GM12878 (cell line): ENCODE results near the gene KLF7. TPM values are rescaled to one million over a fixed set of nuclear protein-coding genes. Genes with fewer than 3 reads are reported as not detected.

ENCODE experiments used
- ATAC-seq: fragments of 200-7000 bp; cut with Tn5 transposase; 3 replicates; pipeline ENCODE4 v1.9.1; 2020; ENCODE audit warnings: mild to moderate bottlenecking, moderate library complexity
- BruUV-seq: library from RNA; stranded (reverse); fragments of 400-500 nt; replicated peaks from 2 replicates; lab custom pipeline; 2021; lab: Mats Ljungman, UMichigan
- CTCF ChIA-PET: fragments of 300-600 bp; sonication (Branson Sonifier 250); formaldehyde crosslinking; extraction: SDS; loops from one replicate; lab custom pipeline; 2021; ENCODE audit warnings: inconsistent platforms; lab: Yijun Ruan, JAX
- POLR2A ChIA-PET: fragments of 350-600 bp; formaldehyde crosslinking; extraction: SDS; loops from one replicate; lab custom pipeline; 2021; ENCODE audit warnings: inconsistent platforms; lab: Charles Lee
- RAD21 ChIA-PET: fragments of 300-600 bp; sonication (Branson Sonifier 250); formaldehyde crosslinking; loops from one replicate; lab custom pipeline; 2023; ENCODE audit warnings: antibody characterized with exemption; ENCODE audit not compliant: unreplicated experiment; lab: Charles Lee
- SMC1A ChIA-PET: fragments of 300-600 bp; sonication (Branson Sonifier 250); formaldehyde crosslinking; loops from one replicate; lab custom pipeline; 2023; ENCODE audit not compliant: unreplicated experiment, uncharacterized antibody; lab: Charles Lee
- DNase-seq: peaks from one replicate; pipeline ENCODE4 v3.0.0-alpha.2; 2011; ENCODE audit warnings: low read depth, low spot score
- FAIRE-seq: peaks from 3 replicates; lab custom pipeline; 2011; peaks lifted over from hg19 to GRCh38; lab: Jason Lieb, UNC
- H2AFZ ChIP-seq: 2 replicates; pipeline ENCODE4 v1.6.0; 2011; ENCODE audit warnings: low read depth, low read length, control low read depth; ENCODE audit not compliant: control insufficient read depth
- H3K27ac ChIP-seq: 2 replicates; pipeline ENCODE4 v1.5.1; 2011; ENCODE audit warnings: control low read depth; ENCODE audit not compliant: control insufficient read depth, insufficient read depth
- H3K27me3 ChIP-seq, 2 experiments: replicated peaks in 1 of 2; 2 replicates each; pipeline versions ENCODE4 v1.6.0 to v1.6.1; 2011; ENCODE audit warnings: low read length in 1 of 2; ENCODE audit not compliant: control insufficient read depth in 2 of 2, insufficient read depth in 2 of 2
- H3K36me3 ChIP-seq, 2 experiments: 2 replicates each; pipeline ENCODE4 v1.5.1; 2011; ENCODE audit warnings: low read length in 1 of 2; ENCODE audit not compliant: control insufficient read depth in 2 of 2, insufficient read depth in 2 of 2
- H3K4me1 ChIP-seq: 2 replicates; pipeline ENCODE4 v1.6.1; 2011; ENCODE audit warnings: mild to moderate bottlenecking, low read length, moderate library complexity, mixed read lengths; ENCODE audit not compliant: control insufficient read depth, insufficient read depth
- H3K4me2 ChIP-seq: 2 replicates; pipeline ENCODE4 v1.6.0; 2011; ENCODE audit warnings: control low read depth; ENCODE audit not compliant: control insufficient read depth, insufficient read depth
- H3K4me3 ChIP-seq: fragments of 200-600 bp; sonication (generic); 2 replicates; pipeline ENCODE4 v1.5.1; 2016
- H3K79me2 ChIP-seq: 2 replicates; pipeline ENCODE4 v1.6.0; 2011; ENCODE audit warnings: low read length; ENCODE audit not compliant: control insufficient read depth, insufficient read depth
- H3K9ac ChIP-seq: 2 replicates; pipeline ENCODE4 v1.8.0; 2011; ENCODE audit warnings: low read length, control low read depth, mixed read lengths; ENCODE audit not compliant: control insufficient read depth, insufficient read depth
- H3K9me3 ChIP-seq: replicated peaks from 3 replicates; pipeline ENCODE4 v1.5.1; 2011; ENCODE audit warnings: mild to moderate bottlenecking, low read length; ENCODE audit not compliant: control insufficient read depth, insufficient read depth
- H4K20me1 ChIP-seq: 2 replicates; pipeline ENCODE4 v1.6.0; 2011; ENCODE audit not compliant: control insufficient read depth, insufficient read depth
- FOXK2 ChIP-seq: fragments of 450-650 bp; IDR thresholded peaks from 2 replicates; pipeline ENCODE4 v1.6.1; 2017; ENCODE audit warnings: mild to moderate bottlenecking, moderate library complexity
- MTA3 ChIP-seq: IDR thresholded peaks from 2 replicates; pipeline ENCODE4 v1.6.1; 2012; ENCODE audit warnings: low read length, inconsistent platforms, borderline replicate concordance
- TCF3 ChIP-seq: IDR thresholded peaks from 2 replicates; pipeline ENCODE4 v1.6.1; 2012; ENCODE audit warnings: low read depth, mild to moderate bottlenecking, low read length, borderline replicate concordance; ENCODE audit not compliant: insufficient read depth
- WRNIP1 ChIP-seq: IDR thresholded peaks from 2 replicates; pipeline ENCODE4 v1.6.1; 2011; ENCODE audit warnings: low read depth, low read length, improper control_type of control experiment, borderline replicate concordance
- ZNF24 ChIP-seq: fragments of 450-650 bp; IDR thresholded peaks from 2 replicates; pipeline ENCODE4 v1.6.1; 2017; ENCODE audit warnings: antibody characterized with exemption, mild to moderate bottlenecking
- WGBS: methylation state at CpG from one replicate; pipeline ENCODE4 v1.1.6; 2016; ENCODE audit warnings: low lambda C conversion rate; ENCODE audit not compliant: insufficient replicate concordance, insufficient coverage; ENCODE audit errors: missing lambda C conversion rate; 5-methylcytosine and 5-hydroxymethylcytosine counted together
- in situ Hi-C: fragments of 300-500 bp; cut with MboI; formaldehyde crosslinking; loops from 9 replicates; pipeline ENCODE4 v1.14.3; 2018; ENCODE audit warnings: mixed read lengths
- intact Hi-C: fragments of 100-400 bp; cut with micrococcal nuclease; formaldehyde crosslinking; loops from one replicate; pipeline ENCODE4 v1.14.2; 2022; ENCODE audit not compliant: unreplicated experiment
- polyA plus RNA-seq, 11 experiments: library from polyadenylated mRNA; depleted of rRNA in 4 of 11; unstranded in 6 of 11; stranded (reverse) in 5 of 11; fragments of >200 nt; fragmentation: Nextera tagmentation in 4 of 11; fragmentation: Illumina TruSeq in 1 of 11; extraction: Ambion mirVana in 4 of 11; extraction: Trizol in 1 of 11; gene quantifications; 1 replicate in 1 of 11; 2 replicates in 10 of 11; pipeline versions ENCODE4 v1.2.1 to v1.2.3, GENCODE V29; 2011 to 2016; ENCODE audit warnings: inconsistent platforms in 2 of 11, missing spikeins in 2 of 11, low read depth in 1 of 11
- total RNA-seq, 4 experiments: library from RNA; depleted of rRNA in 3 of 4; stranded (reverse); fragments of >200 nt in 3 of 4; fragmentation: Illumina TruSeq in 1 of 4; extraction: Trizol in 1 of 4; gene quantifications; 2 replicates each; pipeline versions ENCODE4 v1.2.1 to v1.2.3, GENCODE V29; 2013 to 2021
- TF ChIP-seq, protein P1 (sequence below): fragments of 450-650 bp; IDR thresholded peaks from 2 replicates; pipeline ENCODE4 v1.6.1; 2016; ENCODE audit warnings: mild to moderate bottlenecking

KLF7 gene
- total and polyA plus RNA-seq, 10 of the 15 experiments (the other 5 are each of a cell fraction or from before 2014, with no cell fraction given) = 2.4 to 24.8 (median 8.5) TPM

DNA sequence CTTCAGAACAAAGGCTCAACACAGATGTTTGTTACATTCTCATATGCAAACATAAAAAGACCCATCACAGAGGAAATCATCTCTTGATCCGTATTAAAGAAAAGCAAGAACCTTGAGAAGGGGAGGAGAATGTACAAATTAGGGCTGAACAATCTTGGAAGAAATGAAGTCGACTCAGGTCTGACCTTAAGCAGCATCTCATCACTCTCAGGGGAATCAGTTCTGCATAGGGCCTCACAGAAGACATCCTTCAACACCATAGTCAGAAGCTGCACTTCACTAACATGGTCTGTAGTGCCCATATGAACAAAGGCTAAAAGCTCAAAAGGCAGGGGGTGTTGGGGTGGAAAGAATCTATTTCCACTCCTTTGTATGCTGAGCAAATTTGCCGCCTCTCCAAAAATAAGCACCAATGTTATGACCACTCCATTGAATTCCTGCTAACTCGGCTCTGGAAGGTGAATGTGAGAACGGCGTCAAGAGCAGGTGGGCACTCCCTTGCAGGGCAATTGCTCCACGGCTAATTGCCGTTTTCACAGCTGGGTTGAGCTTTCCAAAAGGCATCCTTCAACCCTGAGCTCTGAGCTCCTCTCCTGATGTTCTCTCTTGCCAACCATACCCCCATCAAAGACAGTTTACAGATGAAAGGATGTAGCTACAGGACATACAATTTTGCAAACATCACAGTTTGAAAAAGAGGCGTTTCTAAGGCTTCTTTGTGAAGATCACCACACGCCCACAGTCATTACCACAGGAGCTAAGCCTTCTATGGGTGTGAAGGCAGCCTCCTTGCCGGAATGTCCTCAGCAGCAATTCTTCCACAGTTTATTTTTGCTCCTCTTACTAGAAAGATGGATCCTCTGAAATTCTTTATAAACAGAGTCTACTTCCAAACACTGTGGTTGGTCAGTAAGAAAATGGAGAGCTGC is 10.0 kb downstream of the KLF7 start:
- BruUV-seq = no TSS peak
- ChIA-PET POLR2A (interaction anchor here (1.5 to 5.5 kb wide), 4 partner anchors 10 to 21 kb away, joined by 4 to 46 read pairs (median 14); partner anchors contain the start of gene KLF7), RAD21 (interaction anchor here (0.6 to 2.6 kb wide), 4 partner anchors 12 to 182 kb away, joined by 3 to 22 read pairs (median 4); no protein-coding TSS in a partner anchor), SMC1A (interaction anchor here (1.0 to 7.2 kb wide), 6 partner anchors 7 to 130 kb away, joined by 3 to 61 read pairs (median 4); partner anchors contain the start of gene KLF7), CTCF (interaction anchor here (0.9 to 6.5 kb wide), 7 partner anchors 9 to 318 kb away, joined by 3 to 36 read pairs (median 4); partner anchors contain the start of gene KLF7)
- in situ Hi-C loops = no loop called here
- Histone ChIP-seq H3K79me2 (peaks cover 60% of the 10 kb centered on the region), H3K27ac (no peak overlapping the region), H3K27me3 (no peaks in the 10 kb centered on the region), H3K4me3 (no peak overlapping the region), H4K20me1 (no peaks in the 10 kb centered on the region), H3K36me3 (no peaks in the 10 kb centered on the region), H3K9ac (no peak overlapping the region), H3K4me2 (no peak overlapping the region), H3K4me1 (peaks cover 28% of the 10 kb centered on the region), H3K9me3 (no peaks in the 10 kb centered on the region), H2AFZ (no peak overlapping the region)
- FAIRE-seq (no peak), ATAC-seq (peak; percentile 20; the same call in 2 of the 3 replicates), DNase-seq (no peak)
- intact Hi-C loops = no loop called here
- WGBS = 67% methylated on average over 11 of the region's 11 CpGs
- TF ChIP-seq MTA3 (no peak), WRNIP1 (no peak), FOXK2 (no peak), ZNF24 (peak; percentile 53; the same call in 1 of the 2 replicates), TCF3 (no peak)
- TF ChIP-seq, protein P1, sequence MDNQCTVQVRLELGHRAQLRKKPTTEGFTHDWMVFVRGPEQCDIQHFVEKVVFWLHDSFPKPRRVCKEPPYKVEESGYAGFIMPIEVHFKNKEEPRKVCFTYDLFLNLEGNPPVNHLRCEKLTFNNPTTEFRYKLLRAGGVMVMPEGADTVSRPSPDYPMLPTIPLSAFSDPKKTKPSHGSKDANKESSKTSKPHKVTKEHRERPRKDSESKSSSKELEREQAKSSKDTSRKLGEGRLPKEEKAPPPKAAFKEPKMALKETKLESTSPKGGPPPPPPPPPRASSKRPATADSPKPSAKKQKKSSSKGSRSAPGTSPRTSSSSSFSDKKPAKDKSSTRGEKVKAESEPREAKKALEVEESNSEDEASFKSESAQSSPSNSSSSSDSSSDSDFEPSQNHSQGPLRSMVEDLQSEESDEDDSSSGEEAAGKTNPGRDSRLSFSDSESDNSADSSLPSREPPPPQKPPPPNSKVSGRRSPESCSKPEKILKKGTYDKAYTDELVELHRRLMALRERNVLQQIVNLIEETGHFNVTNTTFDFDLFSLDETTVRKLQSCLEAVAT = no peak
